C4-2B (cell line): ENCODE data around the gene CMPK2.

Experiments
- H3K27ac ChIP-seq: fragments of 450-650 bp; 2 replicates; pipeline ENCODE4 v1.5.1; 2017
- ZFX ChIP-seq: fragments of 450-650 bp; IDR thresholded peaks from 2 replicates; pipeline ENCODE4 v1.6.1; 2017
- TF ChIP-seq, protein P1 (sequence below): fragments of 450-650 bp; conservative IDR thresholded peaks from 2 replicates; pipeline ENCODE4 v1.5.1; 2017; ENCODE audit warnings: mild to moderate bottlenecking

The CMPK2 gene

DNA sequence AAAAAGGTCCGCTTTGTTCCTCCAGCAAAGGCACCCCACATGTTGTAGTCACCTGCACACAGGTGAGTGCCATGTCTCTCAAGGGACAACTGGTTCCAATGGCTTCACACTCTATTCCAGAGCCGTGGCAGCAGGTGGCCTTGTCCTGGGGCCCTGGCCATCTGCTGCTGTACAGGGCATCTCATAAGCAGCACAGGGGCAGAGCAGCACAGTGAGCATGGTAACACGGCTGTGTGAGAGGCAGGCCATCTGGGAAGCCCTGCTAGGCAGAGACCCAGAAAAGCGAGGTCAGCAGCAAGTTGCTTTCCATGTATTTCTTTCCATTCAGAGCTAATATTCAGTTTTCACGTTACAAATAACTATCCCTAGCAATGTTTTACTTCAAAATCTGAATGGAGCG lies 54.7 kb downstream of the CMPK2 start:
- TF ChIP-seq, protein P1, sequence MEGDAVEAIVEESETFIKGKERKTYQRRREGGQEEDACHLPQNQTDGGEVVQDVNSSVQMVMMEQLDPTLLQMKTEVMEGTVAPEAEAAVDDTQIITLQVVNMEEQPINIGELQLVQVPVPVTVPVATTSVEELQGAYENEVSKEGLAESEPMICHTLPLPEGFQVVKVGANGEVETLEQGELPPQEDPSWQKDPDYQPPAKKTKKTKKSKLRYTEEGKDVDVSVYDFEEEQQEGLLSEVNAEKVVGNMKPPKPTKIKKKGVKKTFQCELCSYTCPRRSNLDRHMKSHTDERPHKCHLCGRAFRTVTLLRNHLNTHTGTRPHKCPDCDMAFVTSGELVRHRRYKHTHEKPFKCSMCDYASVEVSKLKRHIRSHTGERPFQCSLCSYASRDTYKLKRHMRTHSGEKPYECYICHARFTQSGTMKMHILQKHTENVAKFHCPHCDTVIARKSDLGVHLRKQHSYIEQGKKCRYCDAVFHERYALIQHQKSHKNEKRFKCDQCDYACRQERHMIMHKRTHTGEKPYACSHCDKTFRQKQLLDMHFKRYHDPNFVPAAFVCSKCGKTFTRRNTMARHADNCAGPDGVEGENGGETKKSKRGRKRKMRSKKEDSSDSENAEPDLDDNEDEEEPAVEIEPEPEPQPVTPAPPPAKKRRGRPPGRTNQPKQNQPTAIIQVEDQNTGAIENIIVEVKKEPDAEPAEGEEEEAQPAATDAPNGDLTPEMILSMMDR = no peak
- no peak for TF ChIP-seq ZFX
- H3K27ac ChIP-seq = no peak overlapping the region

DNA sequence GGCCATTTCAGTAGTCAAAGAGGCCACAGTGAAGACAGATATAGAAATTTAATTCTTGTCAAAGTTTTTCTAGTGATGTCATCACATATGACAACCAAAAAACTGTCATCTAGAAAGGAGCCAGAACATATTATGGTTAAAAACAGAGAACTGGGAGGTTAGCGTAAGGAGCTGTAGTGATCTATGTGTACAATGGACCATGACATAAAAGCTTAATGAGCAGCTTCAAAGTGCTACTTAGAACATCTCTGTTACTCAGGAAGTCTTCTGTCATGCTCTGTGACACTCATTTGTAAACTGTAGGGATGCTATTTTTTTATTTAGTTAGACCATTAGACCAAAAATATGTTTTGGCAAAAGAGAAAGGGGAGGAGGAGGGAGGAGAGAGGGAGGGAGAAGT lies 57.3 kb downstream of the CMPK2 start:
- no peak overlapping the region for H3K27ac ChIP-seq
- TF ChIP-seq, protein P1 = no peak
- no peak for TF ChIP-seq ZFX

DNA sequence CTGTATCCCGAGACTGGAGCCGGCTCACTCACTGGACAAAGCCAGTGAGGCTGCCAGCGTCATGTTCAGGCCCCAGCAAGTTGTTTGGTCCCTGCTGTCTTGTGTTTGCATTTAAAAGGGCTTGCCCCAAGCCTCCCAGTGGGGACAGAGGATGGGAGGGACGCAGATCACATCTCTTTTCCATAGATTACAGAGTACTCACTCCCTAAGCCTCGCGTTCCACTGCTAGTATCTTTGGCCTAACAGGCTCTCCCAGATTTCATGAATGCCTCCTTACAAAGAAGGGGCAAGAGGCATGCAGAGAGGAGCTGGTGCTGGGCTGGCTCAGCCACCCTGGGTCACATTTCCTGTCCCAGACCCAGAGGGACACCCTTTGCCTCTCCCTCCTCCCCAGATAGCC lies 59.1 kb downstream of the CMPK2 start:
- H3K27ac ChIP-seq = no peak overlapping the region
- no peak for TF ChIP-seq ZFX
- TF ChIP-seq, protein P1 = no peak

DNA sequence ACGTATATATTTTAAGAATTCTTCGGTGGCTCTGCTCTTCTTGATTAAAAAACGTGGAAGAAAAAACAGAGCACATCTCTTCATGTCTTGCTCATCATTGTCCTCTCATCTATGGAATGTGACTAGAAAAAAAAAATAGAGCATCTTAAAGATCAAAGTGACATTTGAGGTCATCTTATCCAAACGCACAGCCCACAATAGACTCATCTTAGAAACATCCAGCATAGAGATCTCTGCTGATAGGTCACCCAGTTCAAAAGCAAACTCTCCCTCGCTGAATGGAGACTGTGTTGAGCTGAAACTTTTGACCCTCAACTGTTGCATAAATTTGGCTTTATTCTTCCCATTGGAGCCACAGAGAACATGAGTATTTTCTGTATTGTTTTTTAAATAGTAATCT lies 65.2 kb downstream of the CMPK2 start:
- TF ChIP-seq, protein P1 = no peak
- TF ChIP-seq ZFX = no peak
- H3K27ac ChIP-seq = no peak overlapping the region
